ENCODE data around the gene URB1.

GRCh38 chr21:32276671-32277070, 116.1 kb downstream of the URB1 start:
- TF ChIP-seq CTCF (IDR thresholded peaks at IDR 0.05), result no peak
- no peak for TF ChIP-seq POLR2A (IDR thresholded peaks at IDR 0.05)

Measured in Peyer's patch (tissue), 4 donors.